Stimulated activated CD8-positive, alpha-beta memory T cell treated with anti-CD3 and anti-CD28 coated beads, Interleukin-4, amount 100 ng/mL, for 24 hours (primary cell): ENCODE measurements around the gene TAS2R20.
"Not testable (repeated sequence)": the region's sequence is repeated elsewhere in the genome, so short reads cannot be mapped to it uniquely, and the experiment has no call there.

ENCODE experiments used
- DNase-seq: peaks from one replicate; pipeline ENCODE4 v3.0.0-alpha.2; 2020; ENCODE audit warnings: low read depth

The TAS2R20 gene

DNA sequence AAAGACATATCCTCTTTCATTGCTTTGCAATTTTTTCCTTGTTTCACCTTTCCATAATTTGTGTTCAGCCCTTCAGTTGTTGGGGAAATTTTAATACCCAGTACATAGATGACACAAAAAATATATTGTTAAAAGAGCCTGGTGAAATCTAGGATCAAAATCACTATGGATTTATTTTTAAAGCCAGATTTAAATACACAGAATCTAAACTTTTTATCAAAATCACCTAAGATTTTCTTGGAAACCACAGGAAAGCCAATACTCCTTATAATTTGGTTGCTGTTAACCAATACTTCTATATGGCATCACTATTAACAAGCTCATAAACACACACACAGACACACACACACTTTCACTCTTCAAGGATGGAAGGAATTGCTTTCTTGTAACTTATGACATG lies at the start of gene TAS2R20:
TAS2R20 (minus strand) TSS at position 101 of the 400 bp plus-strand sequence. CDS start 429 bp downstream, outside the sequence.
- DNase-seq = no peak

GRCh38 chr12:11041366-11041765 lies 43.3 kb upstream of the TAS2R20 start:
- DNase-seq = not testable (repeated sequence)

DNA sequence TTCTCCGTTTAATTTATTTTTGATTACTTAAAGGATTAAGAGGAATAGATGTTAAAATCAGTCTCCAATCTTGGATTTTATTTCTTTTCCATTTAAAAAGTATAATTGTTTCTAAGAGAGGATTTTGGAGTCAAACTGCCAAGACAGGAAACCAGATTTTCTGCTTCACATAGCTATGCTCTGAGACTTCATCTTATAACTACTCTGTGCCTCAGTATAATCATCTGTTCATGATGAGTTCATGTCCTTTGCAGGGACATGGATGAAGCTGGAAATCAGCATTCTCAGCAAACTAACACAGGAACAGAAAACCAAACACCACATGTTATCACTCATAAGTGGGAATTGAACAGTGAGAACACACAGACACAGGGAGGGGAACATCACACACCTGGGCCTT lies 42.1 kb upstream of the TAS2R20 start:
- DNase-seq = no peak

DNA sequence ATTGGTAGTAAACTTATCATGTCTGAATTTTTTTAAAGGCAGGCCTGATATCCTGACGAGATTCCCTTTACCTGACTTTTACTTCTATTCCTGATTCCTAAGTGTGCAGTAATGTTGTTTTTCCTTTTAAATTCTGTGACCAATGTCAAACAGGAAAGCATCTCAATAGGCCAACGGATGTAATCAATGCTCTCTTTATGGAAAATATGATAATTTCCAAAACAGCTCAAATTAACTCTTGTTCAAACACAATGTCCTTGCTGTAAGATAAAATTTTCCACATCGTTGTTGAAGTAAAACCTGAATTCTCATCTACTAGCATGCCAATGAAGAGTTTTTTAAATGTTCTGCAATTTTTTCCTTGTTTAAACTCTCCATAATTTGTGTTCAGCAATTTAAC lies 41.1 kb upstream of the TAS2R20 start:
- no peak for DNase-seq

DNA sequence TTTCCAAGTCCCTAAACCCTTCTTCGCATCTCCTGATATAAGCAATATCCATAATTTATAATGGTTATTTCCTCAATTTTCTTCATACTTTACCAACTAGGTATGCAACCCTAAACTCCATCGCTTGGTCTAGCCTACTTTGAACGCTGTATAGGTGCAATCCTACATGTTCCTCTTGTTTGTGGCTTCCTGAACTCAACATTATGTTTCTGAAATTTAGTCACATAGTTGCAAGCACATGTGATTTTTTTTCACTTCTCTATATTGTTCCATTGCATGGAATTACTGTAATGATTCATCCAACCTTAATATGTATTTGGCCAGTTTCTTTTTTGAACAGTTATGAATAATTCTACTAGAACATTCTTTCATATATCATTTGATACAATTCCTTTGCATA lies 35.9 kb upstream of the TAS2R20 start:
- DNase-seq = not testable (repeated sequence)

- DNase-seq = no peak
Measured at GRCh38 chr12:11031307-11031706, 33.2 kb upstream of the TAS2R20 start, which contains the start of gene TAS2R31. TAS2R31 (minus strand) TSS chr12:11031407; CDS start chr12:11031335, 72 bp downstream.

DNA sequence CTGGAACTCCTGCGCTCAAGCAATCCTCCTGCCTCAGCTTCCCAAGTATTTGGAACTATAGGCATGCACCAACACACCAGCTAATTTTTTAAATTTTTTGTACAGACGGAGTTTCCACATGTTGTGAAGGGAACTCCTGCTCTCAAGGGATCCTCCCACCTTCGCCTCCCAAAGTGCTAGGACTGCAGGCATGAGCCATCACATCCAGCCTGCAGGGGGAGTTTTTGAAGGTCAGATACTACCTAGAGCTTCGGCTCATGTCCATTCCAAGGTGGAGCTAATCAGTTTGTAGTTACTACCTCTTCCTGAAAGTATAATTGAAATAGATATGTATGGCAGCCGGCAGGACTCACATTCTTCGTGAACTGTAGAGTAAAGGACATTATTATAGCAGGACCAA lies 28.0 kb upstream of the TAS2R20 start:
- no peak for DNase-seq

DNA sequence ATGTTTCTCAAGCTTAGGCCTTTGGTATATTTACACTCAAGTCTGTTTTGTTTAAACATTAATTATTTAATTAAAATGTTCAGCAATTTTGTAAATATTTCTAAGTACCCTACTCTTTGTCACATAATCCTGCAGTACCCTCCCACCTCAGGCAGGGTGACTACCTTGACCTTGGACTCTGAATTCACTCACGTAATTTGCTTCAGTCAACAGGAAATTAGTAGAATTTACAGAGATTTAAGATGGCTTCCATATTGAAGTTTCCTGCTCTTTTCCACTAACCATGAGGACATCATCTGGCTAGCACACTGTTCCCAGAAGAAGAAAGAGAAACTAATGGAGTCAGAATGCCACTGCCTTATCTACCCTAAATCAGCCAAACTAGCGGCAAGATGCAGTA lies 25.3 kb upstream of the TAS2R20 start:
- DNase-seq = no peak

DNA sequence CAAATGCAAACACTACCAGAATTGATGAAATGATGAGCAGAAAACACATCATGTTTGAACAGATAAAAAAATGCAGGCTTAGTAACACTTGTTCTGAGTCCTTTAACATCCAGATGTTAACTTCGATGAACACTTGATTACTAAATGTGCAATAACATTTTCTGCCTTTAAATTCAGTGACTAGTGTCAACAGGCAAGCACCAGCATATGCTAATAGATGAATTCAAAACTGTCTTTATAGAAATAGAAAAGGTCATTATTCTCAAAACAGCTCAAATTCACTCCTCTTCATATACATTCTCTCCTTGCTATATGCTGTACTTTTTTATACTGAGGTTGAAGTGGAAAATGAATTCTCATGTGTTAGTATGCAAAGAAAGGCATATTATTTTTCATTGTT lies 24.4 kb upstream of the TAS2R20 start, which contains the start of gene TAS2R19:
TAS2R19 (minus strand) TSS at position 101 of the 400 bp plus-strand sequence; CDS start at position 52, 49 bp downstream.
- no peak for DNase-seq

GRCh38 chr12:11016937-11017336 lies 18.8 kb upstream of the TAS2R20 start:
- DNase-seq = no peak

DNA sequence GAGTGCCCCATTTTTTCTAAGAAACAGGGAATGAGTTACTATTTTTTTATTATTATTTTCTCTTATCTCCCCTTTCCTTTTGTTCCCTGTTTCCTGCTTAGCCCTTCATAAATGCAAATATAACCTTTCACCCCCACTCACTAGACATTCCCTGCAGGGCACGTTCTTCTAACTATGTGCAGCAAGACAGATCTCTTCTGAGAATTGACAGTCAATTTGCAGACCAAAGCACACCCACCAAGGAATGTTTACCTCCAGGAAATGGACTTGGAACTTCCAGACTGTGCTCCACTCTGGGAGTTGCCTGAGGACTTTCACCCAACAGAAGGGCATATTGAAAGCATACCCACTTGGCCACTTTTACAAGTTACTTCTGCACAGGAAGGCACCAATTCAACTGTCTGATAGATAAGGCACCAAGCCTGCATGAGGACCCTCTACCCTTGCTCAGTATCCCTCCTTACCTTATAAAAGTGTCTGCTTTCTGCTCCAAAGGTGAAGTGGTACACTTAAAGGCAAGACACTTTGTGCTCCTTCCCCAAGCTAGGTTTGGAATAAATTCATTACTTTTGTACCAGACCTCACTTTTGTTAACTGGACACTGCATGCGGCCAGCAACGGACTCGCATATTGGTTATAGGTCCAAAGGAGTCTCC lies 17.8 kb upstream of the TAS2R20 start:
- DNase-seq = no peak

DNA sequence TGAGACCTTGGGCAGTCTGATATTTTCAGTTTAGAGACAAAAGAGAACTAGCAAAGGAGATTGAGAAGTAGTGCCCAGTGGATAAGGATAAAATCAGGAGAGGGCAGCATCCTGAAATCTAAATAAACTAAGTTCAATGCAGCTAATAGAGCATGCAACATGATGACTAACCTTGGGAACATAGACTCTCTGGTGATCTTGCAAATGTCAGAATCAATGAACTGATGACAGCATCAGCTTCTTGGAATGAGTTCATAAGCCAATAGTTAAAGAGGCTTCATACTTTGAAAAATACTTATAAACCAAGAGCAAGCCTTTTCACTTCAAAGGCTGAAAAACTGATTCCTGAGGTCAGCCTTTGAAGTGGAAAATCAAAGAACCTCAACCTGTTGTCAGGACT lies 16.1 kb upstream of the TAS2R20 start:
- DNase-seq = no peak

DNA sequence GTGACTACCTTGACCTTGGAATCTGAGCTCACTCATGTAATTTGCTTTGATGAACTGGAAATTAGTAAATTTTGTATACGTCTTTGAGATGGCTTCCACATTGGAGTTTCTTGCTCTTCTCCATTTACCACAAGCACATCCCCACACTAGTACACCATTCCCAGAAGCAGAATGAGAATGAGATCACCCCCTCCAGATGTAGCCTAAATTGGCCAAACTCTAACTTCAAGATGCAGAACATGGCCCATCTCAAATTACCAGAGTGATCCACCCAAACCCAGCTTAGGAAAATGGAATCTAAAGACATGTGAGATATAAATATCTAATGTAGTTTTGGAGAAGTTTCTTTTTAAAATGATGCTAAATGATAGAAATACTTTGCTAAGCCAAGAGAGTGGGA lies 9.5 kb upstream of the TAS2R20 start:
- DNase-seq = no peak

GRCh38 chr12:10994307-10994706 lies 3.8 kb downstream of the TAS2R20 start:
- DNase-seq = no peak

DNA sequence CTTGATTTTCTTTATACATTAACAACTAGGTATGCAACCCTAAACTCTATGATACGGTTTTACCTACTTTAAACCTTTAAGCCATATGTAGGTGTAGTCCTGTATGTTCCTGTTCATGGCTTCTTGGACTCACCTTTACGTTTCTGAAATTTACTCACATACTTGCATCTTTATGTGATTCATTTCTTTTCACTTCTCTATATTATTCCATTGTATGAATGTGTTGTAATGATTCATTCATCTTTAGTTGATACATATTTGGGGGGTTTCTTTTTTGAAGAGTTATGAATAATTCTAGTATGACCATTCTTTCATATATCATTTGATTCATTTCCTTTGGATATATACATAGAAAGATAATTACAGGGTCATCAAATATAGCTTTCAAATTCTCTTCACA lies 9.0 kb downstream of the TAS2R20 start:
- no peak for DNase-seq

- DNase-seq = no peak
Measured at GRCh38 chr12:10986812-10987211, 11.3 kb downstream of the TAS2R20 start, which contains the start of gene TAS2R50. TAS2R50 (minus strand) TSS chr12:10986912; CDS start chr12:10986860, 52 bp downstream.

- no peak for DNase-seq
Measured at GRCh38 chr12:10982244-10982643, 15.9 kb downstream of the TAS2R20 start.

DNA sequence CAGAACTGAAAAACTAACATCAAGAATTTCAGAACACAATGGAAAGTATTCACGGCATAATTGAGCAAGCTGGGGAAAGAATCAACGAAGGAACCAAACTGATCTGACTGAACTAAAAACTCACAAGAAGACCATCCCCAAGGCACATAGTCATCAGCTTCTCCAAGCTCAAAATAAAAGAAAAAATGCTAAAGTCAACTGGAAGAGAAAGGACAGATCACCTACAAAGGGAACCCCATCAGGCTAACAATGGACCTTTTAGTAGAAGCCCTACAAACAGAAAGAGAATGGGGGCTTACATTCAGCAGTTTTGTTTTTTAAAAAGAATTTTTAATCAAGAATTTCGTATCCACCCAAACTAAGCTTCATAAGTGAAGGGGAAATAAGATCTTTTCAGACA lies 23.1 kb downstream of the TAS2R20 start:
- DNase-seq = no peak

- DNase-seq = no peak
Measured at GRCh38 chr12:10968765-10969456, 29.2 kb downstream of the TAS2R20 start.

- no peak for DNase-seq
Measured at GRCh38 chr12:10967409-10967808, 30.7 kb downstream of the TAS2R20 start.

GRCh38 chr12:10966314-10966713 lies 31.8 kb downstream of the TAS2R20 start:
- DNase-seq = no peak

GRCh38 chr12:10965476-10965875 lies 32.6 kb downstream of the TAS2R20 start:
- no peak for DNase-seq

- no peak for DNase-seq
Measured at GRCh38 chr12:10960211-10960610, 37.9 kb downstream of the TAS2R20 start.
